ENCODE data around the gene OPRL1.
A peak's percentile ranks its signal among the peaks of the same experiment; 100 is the strongest.

The OPRL1 gene

GRCh38 chr20:64056889-64057627 is 22.8 kb upstream of the OPRL1 start:
- DNase-seq = no peak

GRCh38 chr20:64057628-64058498 is 22.0 kb upstream of the OPRL1 start:
- DNase-seq = peak; percentile 79

GRCh38 chr20:64058536-64058935 is 21.3 kb upstream of the OPRL1 start:
- no peak for DNase-seq

GRCh38 chr20:64062276-64062595 is 17.6 kb upstream of the OPRL1 start:
- no peak for DNase-seq

GRCh38 chr20:64062596-64063388 is 17.1 kb upstream of the OPRL1 start, which contains the start of gene TCEA2:
TSS of gene TCEA2 (plus strand) at chr20:64063198. CDS start at chr20:64063313, 115 bp downstream.
- peak; percentile 97 for DNase-seq

GRCh38 chr20:64063389-64064144 is 16.3 kb upstream of the OPRL1 start:
- DNase-seq = no peak

GRCh38 chr20:64064145-64064698 is 15.7 kb upstream of the OPRL1 start:
- DNase-seq = no peak

GRCh38 chr20:64065062-64065973 is 14.6 kb upstream of the OPRL1 start:
- DNase-seq = no peak

GRCh38 chr20:64065974-64066343 is 13.9 kb upstream of the OPRL1 start:
- DNase-seq = peak; percentile 66

- DNase-seq = no peak
Observed at GRCh38 chr20:64067005-64067632, 12.8 kb upstream of the OPRL1 start.

GRCh38 chr20:64067733-64068307 is 12.1 kb upstream of the OPRL1 start:
- DNase-seq = no peak

GRCh38 chr20:64068386-64069208 is 11.3 kb upstream of the OPRL1 start:
- peak; percentile 95 for DNase-seq

GRCh38 chr20:64069209-64069613 is 10.7 kb upstream of the OPRL1 start:
- DNase-seq = no peak

GRCh38 chr20:64069614-64070243 is 10.2 kb upstream of the OPRL1 start:
- no peak for DNase-seq

GRCh38 chr20:64070244-64070993 is 9.5 kb upstream of the OPRL1 start:
- DNase-seq = no peak

GRCh38 chr20:64071341-64072332 is 8.2 kb upstream of the OPRL1 start:
- no peak for DNase-seq

All from hematopoietic multipotent progenitor cell treated with erythropoietin and hydrocortisone succinate and interleukin-3 and kit ligand, for 4 days (in vitro differentiated cells).